ENCODE results near the gene TTLL11. TPM values are rescaled to one million over a fixed set of nuclear protein-coding genes. Genes with fewer than 3 reads are reported as not detected.

Gene TTLL11
- total RNA-seq, 2 experiments from 2014 or later = 3.3 to 6.9 TPM

GRCh38 chr9:122051351-122052321 lies 41.5 kb downstream of the TTLL11 start:
- H4K20me1 ChIP-seq (ENCODE audit: insufficient read depth, low read length) = no peaks in the 10 kb centered on the region
- H3K36me3 ChIP-seq (ENCODE audit: insufficient read depth, low read length) = no peaks in the 10 kb centered on the region
- H3K9me2 ChIP-seq (ENCODE audit: insufficient read depth, low read length) = no peaks in the 10 kb centered on the region
- no peak for DNase-seq (ENCODE audit: low spot score)
- CTCF ChIA-PET (ENCODE audit: unreplicated experiment) = no interaction called here
- no peak overlapping the region for H3K4me2 ChIP-seq (ENCODE audit: low read length)
- no peak overlapping the region for H2AFZ ChIP-seq (ENCODE audit: low read length)
- H3K79me2 ChIP-seq (ENCODE audit: insufficient read depth, low read depth, low read length) = no peaks in the 10 kb centered on the region
- TF ChIP-seq CTCF (conservative IDR thresholded peaks at IDR 0.05; ENCODE audit: low read length) (no peak), EZH2phosphoT487 (IDR thresholded peaks at IDR 0.05; ENCODE audit: borderline replicate concordance, low read depth, low read length) (no peak)
- H3K27ac ChIP-seq (ENCODE audit: low read depth, low read length, poor library complexity, severe bottlenecking) = no peak overlapping the region
- POLR2A ChIA-PET = interaction anchor here (0.6 kb wide), 2 partner anchors 492 to 527 kb away, joined by 4 to 5 read pairs; no protein-coding TSS in a partner anchor
- no TSS peak for BruUV-seq (replicated peaks)
- no peak overlapping the region for H3K4me3 ChIP-seq (ENCODE audit: low read depth, low read length, poor library complexity, severe bottlenecking)
- intact Hi-C loops (cut with micrococcal nuclease; ENCODE audit: unreplicated experiment) = no loop called here
- no peaks in the 10 kb centered on the region for H3K9me3 ChIP-seq (ENCODE audit: low read length)
- H3K4me1 ChIP-seq (ENCODE audit: insufficient read depth, low read length, poor library complexity, severe bottlenecking) = peaks cover 12% of the 10 kb centered on the region

GRCh38 chr9:122050167-122050566 lies 42.9 kb downstream of the TTLL11 start:
- peaks cover 12% of the 10 kb centered on the region for H3K4me1 ChIP-seq (ENCODE audit: insufficient read depth, low read length, poor library complexity, severe bottlenecking)
- H3K9me3 ChIP-seq (ENCODE audit: low read length) = no peaks in the 10 kb centered on the region
- H3K27ac ChIP-seq (ENCODE audit: low read depth, low read length, poor library complexity, severe bottlenecking) = no peak overlapping the region
- H3K4me3 ChIP-seq (ENCODE audit: low read depth, low read length, poor library complexity, severe bottlenecking) = no peak overlapping the region
- TF ChIP-seq EZH2phosphoT487 (IDR thresholded peaks at IDR 0.05; ENCODE audit: borderline replicate concordance, low read depth, low read length) = no peak
- no peak for TF ChIP-seq CTCF (conservative IDR thresholded peaks at IDR 0.05; ENCODE audit: low read length)
- no peak overlapping the region for H3K4me2 ChIP-seq (ENCODE audit: low read length)
- H3K36me3 ChIP-seq (ENCODE audit: insufficient read depth, low read length) = no peaks in the 10 kb centered on the region
- BruUV-seq (replicated peaks) = no TSS peak
- POLR2A ChIA-PET = interaction anchor here (0.6 to 0.9 kb wide), 2 partner anchors 9 to 1199 kb away, joined by 4 read pairs; no protein-coding TSS in a partner anchor
- no peaks in the 10 kb centered on the region for H4K20me1 ChIP-seq (ENCODE audit: insufficient read depth, low read length)
- no peak for DNase-seq (ENCODE audit: low spot score)
- H3K79me2 ChIP-seq (ENCODE audit: insufficient read depth, low read depth, low read length) = no peaks in the 10 kb centered on the region
- no peaks in the 10 kb centered on the region for H3K9me2 ChIP-seq (ENCODE audit: insufficient read depth, low read length)
- H2AFZ ChIP-seq (ENCODE audit: low read length) = no peak overlapping the region
- CTCF ChIA-PET (ENCODE audit: unreplicated experiment) = no interaction called here
- intact Hi-C loops (cut with micrococcal nuclease; ENCODE audit: unreplicated experiment) = no loop called here

- no peaks in the 10 kb centered on the region for H3K79me2 ChIP-seq (ENCODE audit: insufficient read depth, low read depth, low read length)
- H3K27ac ChIP-seq (ENCODE audit: low read depth, low read length, poor library complexity, severe bottlenecking) = no peak overlapping the region
- H3K4me3 ChIP-seq (ENCODE audit: low read depth, low read length, poor library complexity, severe bottlenecking) = no peak overlapping the region
- intact Hi-C loops (cut with micrococcal nuclease; ENCODE audit: unreplicated experiment) = no loop called here
- H3K9me3 ChIP-seq (ENCODE audit: low read length) = no peaks in the 10 kb centered on the region
- CTCF ChIA-PET (ENCODE audit: unreplicated experiment) = no interaction called here
- no peaks in the 10 kb centered on the region for H3K36me3 ChIP-seq (ENCODE audit: insufficient read depth, low read length)
- H3K9me2 ChIP-seq (ENCODE audit: insufficient read depth, low read length) = no peaks in the 10 kb centered on the region
- no peak overlapping the region for H3K4me2 ChIP-seq (ENCODE audit: low read length)
- no peak for DNase-seq (ENCODE audit: low spot score)
- no peak for TF ChIP-seq EZH2phosphoT487 (IDR thresholded peaks at IDR 0.05; ENCODE audit: borderline replicate concordance, low read depth, low read length)
- TF ChIP-seq CTCF (conservative IDR thresholded peaks at IDR 0.05; ENCODE audit: low read length) = no peak
- no TSS peak for BruUV-seq (replicated peaks)
- no peaks in the 10 kb centered on the region for H3K4me1 ChIP-seq (ENCODE audit: insufficient read depth, low read length, poor library complexity, severe bottlenecking)
- no peaks in the 10 kb centered on the region for H4K20me1 ChIP-seq (ENCODE audit: insufficient read depth, low read length)
- H2AFZ ChIP-seq (ENCODE audit: low read length) = no peak overlapping the region
- POLR2A ChIA-PET = interaction anchor here (0.6 to 0.7 kb wide), 2 partner anchors 19 to 412 kb away, joined by 3 read pairs; no protein-coding TSS in a partner anchor
These were observed 51.1 kb downstream of the TTLL11 start for GRCh38 chr9:122042056-122042455.
